GM12878 (cell line): ENCODE measurements around the gene GORASP2. TPM values are rescaled to one million over a fixed set of nuclear protein-coding genes. Genes with fewer than 3 reads are reported as not detected.

ENCODE experiments used
- ATF3 ChIP-seq: IDR thresholded peaks from 2 replicates; pipeline ENCODE4 v1.6.1; 2011; ENCODE audit warnings: low read depth, mild to moderate bottlenecking, low read length, moderate library complexity, borderline replicate concordance; ENCODE audit errors: extremely low read depth
- BACH1 ChIP-seq: fragments of 450-650 bp; IDR thresholded peaks from 2 replicates; pipeline ENCODE4 v1.6.1; 2017; ENCODE audit warnings: mild to moderate bottlenecking, borderline replicate concordance
- CHD1 ChIP-seq: IDR thresholded peaks from 2 replicates; pipeline ENCODE4 v1.6.1; 2012; ENCODE audit warnings: low read depth, low read length, improper control_type of control experiment
- CREM ChIP-seq: IDR thresholded peaks from 2 replicates; pipeline ENCODE4 v1.6.1; 2014; ENCODE audit warnings: antibody characterized with exemption, low read depth
- EGR1 ChIP-seq, 2 experiments: IDR thresholded peaks; 1 replicate in 1 of 2; 2 replicates in 1 of 2; pipeline ENCODE4 v1.6.1; 2011 to 2012; ENCODE audit warnings: low read depth in 2 of 2, low read length in 2 of 2, borderline replicate concordance in 1 of 2, mild to moderate bottlenecking in 1 of 2, moderate library complexity in 1 of 2
- EP300 ChIP-seq, 2 experiments: fragments of 150-350 bp in 1 of 2; IDR thresholded peaks; 2 replicates each; pipeline ENCODE4 v1.6.1; 2011 to 2012; ENCODE audit warnings: low read depth in 2 of 2, low read length in 2 of 2, borderline replicate concordance in 1 of 2, improper control_type of control experiment in 1 of 2, inconsistent platforms in 1 of 2; ENCODE audit not compliant: control insufficient read depth in 1 of 2
- GABPA ChIP-seq: IDR thresholded peaks from 2 replicates; pipeline ENCODE4 v1.6.1; 2014; ENCODE audit warnings: antibody characterized with exemption, low read depth, mild to moderate bottlenecking, inconsistent platforms
- IRF4 ChIP-seq: IDR thresholded peaks from 2 replicates; pipeline ENCODE4 v1.6.1; 2011; ENCODE audit warnings: low read depth, low read length
- NFYA ChIP-seq: IDR thresholded peaks from 2 replicates; pipeline ENCODE4 v1.6.1; 2011; ENCODE audit warnings: low read depth, mild to moderate bottlenecking, low read length, improper control_type of control experiment, borderline replicate concordance
- NR2F1 ChIP-seq: fragments of 450-650 bp; conservative IDR thresholded peaks from 2 replicates; pipeline ENCODE4 v1.6.1; 2017; ENCODE audit warnings: mild to moderate bottlenecking
- NRF1 ChIP-seq: conservative IDR thresholded peaks from 2 replicates; pipeline ENCODE4 v1.6.1; 2011; ENCODE audit warnings: mild to moderate bottlenecking, low read depth, low read length, improper control_type of control experiment
- PML ChIP-seq: IDR thresholded peaks from 2 replicates; pipeline ENCODE4 v1.6.1; 2012; ENCODE audit warnings: low read length, inconsistent platforms
- RAD21 ChIP-seq: IDR thresholded peaks from 2 replicates; pipeline ENCODE4 v1.6.1; 2011; ENCODE audit warnings: mild to moderate bottlenecking, low read depth, low read length, moderate library complexity; ENCODE audit not compliant: insufficient read depth
- RFX5 ChIP-seq: IDR thresholded peaks from 2 replicates; pipeline ENCODE4 v1.6.1; 2011; ENCODE audit warnings: low read depth, low read length, improper control_type of control experiment
- SMARCA5 ChIP-seq: fragments of 450-650 bp; IDR thresholded peaks from 2 replicates; pipeline ENCODE4 v1.6.1; 2017; ENCODE audit warnings: mild to moderate bottlenecking
- STAT3 ChIP-seq: IDR thresholded peaks from 2 replicates; pipeline ENCODE4 v1.6.1; 2011; ENCODE audit warnings: low read depth, low read length, improper control_type of control experiment
- SUPT20H ChIP-seq: IDR thresholded peaks from 2 replicates; pipeline ENCODE4 v1.6.1; 2011; ENCODE audit warnings: low read depth, mild to moderate bottlenecking, low read length, moderate library complexity, borderline replicate concordance; ENCODE audit not compliant: control insufficient read depth
- WRNIP1 ChIP-seq: IDR thresholded peaks from 2 replicates; pipeline ENCODE4 v1.6.1; 2011; ENCODE audit warnings: low read depth, low read length, improper control_type of control experiment, borderline replicate concordance
- YBX1 ChIP-seq: fragments of 450-650 bp; IDR thresholded peaks from 2 replicates; pipeline ENCODE4 v1.6.1; 2016; ENCODE audit warnings: antibody characterized with exemption
- ZBTB33 ChIP-seq: fragments of 450-650 bp; IDR thresholded peaks from 2 replicates; pipeline ENCODE4 v1.6.1; 2017; ENCODE audit warnings: mild to moderate bottlenecking
- ZZZ3 ChIP-seq: IDR thresholded peaks from 2 replicates; pipeline ENCODE4 v1.6.1; 2011; ENCODE audit warnings: low read depth; ENCODE audit not compliant: control insufficient read depth, insufficient read length
- polyA plus RNA-seq, 11 experiments: library from polyadenylated mRNA; depleted of rRNA in 4 of 11; unstranded in 6 of 11; stranded (reverse) in 5 of 11; fragments of >200 nt; fragmentation: Nextera tagmentation in 4 of 11; fragmentation: Illumina TruSeq in 1 of 11; extraction: Ambion mirVana in 4 of 11; extraction: Trizol in 1 of 11; gene quantifications; 1 replicate in 1 of 11; 2 replicates in 10 of 11; pipeline versions ENCODE4 v1.2.1 to v1.2.3, GENCODE V29; 2011 to 2016; ENCODE audit warnings: inconsistent platforms in 2 of 11, missing spikeins in 2 of 11, low read depth in 1 of 11
- total RNA-seq, 4 experiments: library from RNA; depleted of rRNA in 3 of 4; stranded (reverse); fragments of >200 nt in 3 of 4; fragmentation: Illumina TruSeq in 1 of 4; extraction: Trizol in 1 of 4; gene quantifications; 2 replicates each; pipeline versions ENCODE4 v1.2.1 to v1.2.3, GENCODE V29; 2013 to 2021
- TF ChIP-seq, protein P1 (sequence below): IDR thresholded peaks from 2 replicates; pipeline ENCODE4 v1.6.1; 2012; ENCODE audit warnings: low read depth, low read length, improper control_type of control experiment
- TF ChIP-seq, protein P2 (sequence below): IDR thresholded peaks from 2 replicates; pipeline ENCODE4 v1.6.1; 2012; ENCODE audit warnings: low read length, inconsistent platforms
- TF ChIP-seq, protein P3 (sequence below): IDR thresholded peaks from 2 replicates; pipeline ENCODE4 v1.6.1; 2011; ENCODE audit warnings: low read depth, low read length, improper control_type of control experiment, borderline replicate concordance

GORASP2 gene
- total and polyA plus RNA-seq, 10 of the 15 experiments (the other 5 are each of a cell fraction or from before 2014, with no cell fraction given): 26.3 to 169 (median 103) TPM

DNA sequence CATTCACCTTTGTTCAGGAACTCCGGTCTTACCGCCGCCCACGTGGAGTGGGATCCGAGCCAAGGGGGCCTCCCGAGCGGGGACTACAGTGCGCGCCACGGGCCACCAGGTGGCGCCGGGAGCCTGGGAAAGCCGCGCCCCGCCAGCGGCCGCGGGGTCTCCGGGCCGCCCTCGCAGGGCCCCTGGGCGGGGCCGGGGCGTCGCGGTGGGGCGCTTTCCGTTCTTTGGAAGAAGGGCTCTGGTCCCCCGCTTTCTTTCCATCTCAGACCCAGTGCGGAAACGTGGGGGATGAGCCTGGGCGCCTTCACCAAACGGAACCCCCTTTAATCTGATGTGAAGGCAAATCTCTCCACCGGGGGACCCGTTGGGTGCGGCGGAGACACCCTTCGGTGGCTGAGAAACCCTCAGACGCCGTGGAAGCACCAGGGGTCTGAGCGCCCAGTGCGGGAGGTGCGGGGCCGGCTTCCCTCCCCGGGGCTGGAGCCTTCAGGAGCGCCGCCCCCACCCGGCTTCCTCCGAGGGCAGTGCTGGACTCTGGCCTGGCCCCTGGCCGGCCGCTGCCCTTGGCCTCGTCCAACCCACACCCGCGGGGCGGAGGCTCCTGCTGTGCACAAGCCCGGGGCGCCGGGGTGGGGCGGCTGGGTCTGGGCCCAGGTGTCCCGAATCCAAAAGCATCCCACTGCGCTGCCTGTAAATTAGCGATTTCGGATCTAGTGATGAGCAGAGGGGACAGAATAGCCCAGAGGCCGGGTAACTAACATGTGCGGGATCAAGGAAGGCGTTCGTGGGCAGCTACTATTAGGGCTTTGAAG, 44.6 kb downstream of the GORASP2 start (continued):
- peak; percentile 20; the same call in 1 of the 2 replicates for TF ChIP-seq IRF4
- TF ChIP-seq, protein P1, sequence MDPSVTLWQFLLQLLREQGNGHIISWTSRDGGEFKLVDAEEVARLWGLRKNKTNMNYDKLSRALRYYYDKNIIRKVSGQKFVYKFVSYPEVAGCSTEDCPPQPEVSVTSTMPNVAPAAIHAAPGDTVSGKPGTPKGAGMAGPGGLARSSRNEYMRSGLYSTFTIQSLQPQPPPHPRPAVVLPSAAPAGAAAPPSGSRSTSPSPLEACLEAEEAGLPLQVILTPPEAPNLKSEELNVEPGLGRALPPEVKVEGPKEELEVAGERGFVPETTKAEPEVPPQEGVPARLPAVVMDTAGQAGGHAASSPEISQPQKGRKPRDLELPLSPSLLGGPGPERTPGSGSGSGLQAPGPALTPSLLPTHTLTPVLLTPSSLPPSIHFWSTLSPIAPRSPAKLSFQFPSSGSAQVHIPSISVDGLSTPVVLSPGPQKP: no peak
- no peak for TF ChIP-seq CREM
- TF ChIP-seq WRNIP1: no peak
- TF ChIP-seq BACH1: peak; percentile 82
- TF ChIP-seq, protein P2, sequence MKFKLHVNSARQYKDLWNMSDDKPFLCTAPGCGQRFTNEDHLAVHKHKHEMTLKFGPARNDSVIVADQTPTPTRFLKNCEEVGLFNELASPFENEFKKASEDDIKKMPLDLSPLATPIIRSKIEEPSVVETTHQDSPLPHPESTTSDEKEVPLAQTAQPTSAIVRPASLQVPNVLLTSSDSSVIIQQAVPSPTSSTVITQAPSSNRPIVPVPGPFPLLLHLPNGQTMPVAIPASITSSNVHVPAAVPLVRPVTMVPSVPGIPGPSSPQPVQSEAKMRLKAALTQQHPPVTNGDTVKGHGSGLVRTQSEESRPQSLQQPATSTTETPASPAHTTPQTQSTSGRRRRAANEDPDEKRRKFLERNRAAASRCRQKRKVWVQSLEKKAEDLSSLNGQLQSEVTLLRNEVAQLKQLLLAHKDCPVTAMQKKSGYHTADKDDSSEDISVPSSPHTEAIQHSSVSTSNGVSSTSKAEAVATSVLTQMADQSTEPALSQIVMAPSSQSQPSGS: no peak
- no peak for TF ChIP-seq ZBTB33
- no peak for TF ChIP-seq NFYA
- TF ChIP-seq STAT3: no peak
- no peak for TF ChIP-seq SUPT20H
- TF ChIP-seq RFX5: no peak
- 0 out of 2 replicates have a peak, but pooled peaks have one; percentile 31 for TF ChIP-seq PML
- no peak for TF ChIP-seq CHD1
- TF ChIP-seq NRF1: no peak
- TF ChIP-seq YBX1: no peak
- TF ChIP-seq RAD21: peak; percentile 90
- TF ChIP-seq SMARCA5: peak; percentile 96
- no peak for TF ChIP-seq ATF3
- TF ChIP-seq ZZZ3: no peak
- TF ChIP-seq GABPA: no peak
- TF ChIP-seq EGR1 (IDR thresholded peaks at IDR 0.05; ENCODE audit: borderline replicate concordance in 1 of 2, low read depth in 2 of 2, low read length in 2 of 2): peak in 1 of 2 experiments; percentile 87; a peak in 2 of 3 replicates
- TF ChIP-seq, protein P3, sequence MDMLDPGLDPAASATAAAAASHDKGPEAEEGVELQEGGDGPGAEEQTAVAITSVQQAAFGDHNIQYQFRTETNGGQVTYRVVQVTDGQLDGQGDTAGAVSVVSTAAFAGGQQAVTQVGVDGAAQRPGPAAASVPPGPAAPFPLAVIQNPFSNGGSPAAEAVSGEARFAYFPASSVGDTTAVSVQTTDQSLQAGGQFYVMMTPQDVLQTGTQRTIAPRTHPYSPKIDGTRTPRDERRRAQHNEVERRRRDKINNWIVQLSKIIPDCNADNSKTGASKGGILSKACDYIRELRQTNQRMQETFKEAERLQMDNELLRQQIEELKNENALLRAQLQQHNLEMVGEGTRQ: no peak; the same call in 1 of the 2 replicates
- TF ChIP-seq EP300 (IDR thresholded peaks at IDR 0.05; ENCODE audit: borderline replicate concordance in 1 of 2, control insufficient read depth in 1 of 2, low read depth in 2 of 2, low read length in 2 of 2): peak in 1 of 2 experiments; percentile 40; a peak in 1 of 4 replicates
- TF ChIP-seq NR2F1: peak; percentile 76
